ENCODE measurements around the gene INTS2.
"Not testable (repeated sequence)": the region's sequence is repeated elsewhere in the genome, so short reads cannot be mapped to it uniquely, and the experiment has no call there.

DNA sequence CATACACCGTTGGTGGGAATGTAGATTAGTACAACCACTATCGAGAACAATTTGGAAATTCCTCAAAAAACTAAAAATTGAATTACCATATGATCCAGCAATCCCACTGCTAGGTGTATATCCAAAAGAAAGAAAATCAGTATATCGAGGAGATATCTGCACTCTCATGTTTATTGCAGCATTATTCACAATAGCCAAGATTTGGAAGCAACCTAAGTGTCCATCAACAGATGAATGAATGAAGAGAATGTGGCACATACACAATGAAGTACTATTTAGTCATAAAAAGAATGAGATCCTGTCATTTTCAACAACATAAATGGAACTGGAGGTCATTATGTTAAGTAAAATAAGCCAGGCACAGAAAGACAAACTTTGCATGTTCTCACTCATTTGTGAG is 108.5 kb downstream of the INTS2 start:
- not testable (repeated sequence) for TF ChIP-seq EZH2 (IDR thresholded peaks at IDR 0.05; ENCODE audit: borderline replicate concordance, insufficient read depth, low read depth, low read length, poor library complexity, severe bottlenecking)
- TF ChIP-seq, protein P1, sequence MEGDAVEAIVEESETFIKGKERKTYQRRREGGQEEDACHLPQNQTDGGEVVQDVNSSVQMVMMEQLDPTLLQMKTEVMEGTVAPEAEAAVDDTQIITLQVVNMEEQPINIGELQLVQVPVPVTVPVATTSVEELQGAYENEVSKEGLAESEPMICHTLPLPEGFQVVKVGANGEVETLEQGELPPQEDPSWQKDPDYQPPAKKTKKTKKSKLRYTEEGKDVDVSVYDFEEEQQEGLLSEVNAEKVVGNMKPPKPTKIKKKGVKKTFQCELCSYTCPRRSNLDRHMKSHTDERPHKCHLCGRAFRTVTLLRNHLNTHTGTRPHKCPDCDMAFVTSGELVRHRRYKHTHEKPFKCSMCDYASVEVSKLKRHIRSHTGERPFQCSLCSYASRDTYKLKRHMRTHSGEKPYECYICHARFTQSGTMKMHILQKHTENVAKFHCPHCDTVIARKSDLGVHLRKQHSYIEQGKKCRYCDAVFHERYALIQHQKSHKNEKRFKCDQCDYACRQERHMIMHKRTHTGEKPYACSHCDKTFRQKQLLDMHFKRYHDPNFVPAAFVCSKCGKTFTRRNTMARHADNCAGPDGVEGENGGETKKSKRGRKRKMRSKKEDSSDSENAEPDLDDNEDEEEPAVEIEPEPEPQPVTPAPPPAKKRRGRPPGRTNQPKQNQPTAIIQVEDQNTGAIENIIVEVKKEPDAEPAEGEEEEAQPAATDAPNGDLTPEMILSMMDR (IDR thresholded peaks at IDR 0.05): not testable (repeated sequence)

All from B cell (primary cell).